GM13977 (cell line): ENCODE data around the gene PLXNB1.

ENCODE experiments used
- DNase-seq: peaks from one replicate; pipeline ENCODE4 v3.0.0; 2012; ENCODE audit warnings: low spot score
- in situ Hi-C: fragments of 300-500 bp; cut with MboI; formaldehyde crosslinking; loops from one replicate; pipeline ENCODE4 v1.12.0; 2022; ENCODE audit warnings: low sequenced_read_pairs, low pct_unique_long_range_greater_than_20kb, mixed read lengths, inconsistent platforms; ENCODE audit not compliant: unreplicated experiment
- TF ChIP-seq, protein P1 (sequence below): IDR thresholded peaks from 2 replicates; pipeline ENCODE4 v1.5.1; 2012; ENCODE audit warnings: mild to moderate bottlenecking, control low read depth; ENCODE audit not compliant: insufficient read depth; ENCODE audit errors: extremely low read depth, missing control alignments

The PLXNB1 gene

DNA sequence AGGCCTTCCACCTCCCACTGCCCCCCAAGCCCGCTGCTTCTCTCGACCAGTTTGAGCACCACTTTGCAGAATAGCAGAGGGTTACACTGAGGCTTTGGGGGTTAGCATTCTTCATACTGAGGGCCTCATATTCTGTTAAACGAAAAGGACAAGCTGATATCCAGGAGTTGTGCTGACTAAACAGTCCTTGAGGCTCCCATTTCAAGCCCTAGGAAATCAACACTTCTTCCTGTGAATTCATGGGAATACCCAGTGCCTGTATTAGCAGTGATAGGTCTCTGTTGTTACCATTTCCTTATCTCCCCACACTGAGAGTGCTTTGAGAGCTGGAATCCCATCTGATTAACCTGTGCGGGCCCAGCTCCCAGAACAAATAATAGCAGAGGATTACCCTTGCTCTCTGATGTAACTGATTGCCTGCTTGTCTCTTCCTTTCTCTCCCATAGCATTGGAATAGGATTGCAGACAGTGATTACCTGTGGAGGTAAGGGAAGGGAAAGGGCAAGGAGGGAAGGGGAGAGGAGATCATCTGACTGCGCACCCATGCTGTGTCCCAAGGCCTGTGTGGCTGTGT lies 56.9 kb downstream of the PLXNB1 start:
- DNase-seq = no peak
- in situ Hi-C loops = no loop called here
- TF ChIP-seq, protein P1, sequence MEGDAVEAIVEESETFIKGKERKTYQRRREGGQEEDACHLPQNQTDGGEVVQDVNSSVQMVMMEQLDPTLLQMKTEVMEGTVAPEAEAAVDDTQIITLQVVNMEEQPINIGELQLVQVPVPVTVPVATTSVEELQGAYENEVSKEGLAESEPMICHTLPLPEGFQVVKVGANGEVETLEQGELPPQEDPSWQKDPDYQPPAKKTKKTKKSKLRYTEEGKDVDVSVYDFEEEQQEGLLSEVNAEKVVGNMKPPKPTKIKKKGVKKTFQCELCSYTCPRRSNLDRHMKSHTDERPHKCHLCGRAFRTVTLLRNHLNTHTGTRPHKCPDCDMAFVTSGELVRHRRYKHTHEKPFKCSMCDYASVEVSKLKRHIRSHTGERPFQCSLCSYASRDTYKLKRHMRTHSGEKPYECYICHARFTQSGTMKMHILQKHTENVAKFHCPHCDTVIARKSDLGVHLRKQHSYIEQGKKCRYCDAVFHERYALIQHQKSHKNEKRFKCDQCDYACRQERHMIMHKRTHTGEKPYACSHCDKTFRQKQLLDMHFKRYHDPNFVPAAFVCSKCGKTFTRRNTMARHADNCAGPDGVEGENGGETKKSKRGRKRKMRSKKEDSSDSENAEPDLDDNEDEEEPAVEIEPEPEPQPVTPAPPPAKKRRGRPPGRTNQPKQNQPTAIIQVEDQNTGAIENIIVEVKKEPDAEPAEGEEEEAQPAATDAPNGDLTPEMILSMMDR = no peak

DNA sequence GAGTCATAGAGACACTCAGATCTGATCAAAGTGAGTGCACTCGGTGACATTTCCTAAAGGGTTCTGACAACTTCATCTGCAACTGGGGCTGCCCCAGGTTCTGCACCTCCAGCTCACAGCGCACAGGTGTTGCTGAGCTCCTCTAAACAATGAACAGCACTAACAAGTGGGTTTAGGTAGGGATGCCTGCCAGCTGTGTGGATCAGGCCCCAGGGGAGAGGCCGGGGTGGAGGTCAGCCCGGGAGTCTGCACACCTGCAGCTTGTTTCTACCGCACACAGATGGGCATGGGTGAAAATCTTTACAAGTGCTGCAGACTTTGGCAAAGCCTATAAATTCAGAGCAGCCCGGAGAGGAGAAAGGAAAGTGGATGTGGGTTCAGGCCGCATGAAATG lies 57.5 kb downstream of the PLXNB1 start:
- DNase-seq = no peak
- TF ChIP-seq, protein P1 = no peak
- in situ Hi-C loops = no loop called here

DNA sequence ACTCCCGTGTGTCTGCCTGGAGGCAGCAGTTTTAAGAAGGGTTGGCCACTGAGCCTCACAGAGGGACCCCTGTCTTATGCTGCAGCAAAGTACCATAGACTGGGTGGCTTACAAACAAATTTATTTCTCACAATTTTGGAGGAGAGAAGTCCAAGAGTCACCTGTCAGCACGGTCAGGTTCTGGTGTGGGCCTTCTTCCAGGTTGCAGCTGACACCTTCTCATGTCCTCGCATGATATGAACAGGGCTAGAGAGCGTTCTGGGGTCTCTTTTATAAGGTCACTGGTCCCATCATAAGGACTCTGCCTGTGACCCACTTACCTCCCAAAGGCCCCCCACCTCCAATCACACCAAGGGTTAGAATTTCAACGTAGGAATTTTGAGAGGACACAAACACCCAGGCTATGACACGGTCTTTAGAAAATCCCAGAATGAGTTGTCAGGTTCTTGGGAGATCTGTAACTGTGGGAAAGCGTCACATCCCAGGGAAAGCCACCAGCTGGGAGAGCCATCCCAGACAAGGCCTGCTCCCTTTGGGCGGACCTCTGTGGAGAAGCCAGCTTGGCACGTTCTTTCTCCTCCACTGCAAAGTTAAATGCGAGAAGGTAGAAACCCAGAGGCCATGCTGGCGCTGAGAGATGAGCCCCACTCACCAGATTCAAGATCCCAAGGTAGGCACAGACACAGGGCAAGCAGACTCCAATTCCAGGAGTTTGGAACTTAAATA lies 58.1 kb downstream of the PLXNB1 start, which contains the start of gene FBXW12:
TSS of gene FBXW12 (plus strand) at position 569 of the 726 bp plus-strand sequence. CDS start 549 bp downstream, outside the sequence.
- in situ Hi-C loops = no loop called here

DNA sequence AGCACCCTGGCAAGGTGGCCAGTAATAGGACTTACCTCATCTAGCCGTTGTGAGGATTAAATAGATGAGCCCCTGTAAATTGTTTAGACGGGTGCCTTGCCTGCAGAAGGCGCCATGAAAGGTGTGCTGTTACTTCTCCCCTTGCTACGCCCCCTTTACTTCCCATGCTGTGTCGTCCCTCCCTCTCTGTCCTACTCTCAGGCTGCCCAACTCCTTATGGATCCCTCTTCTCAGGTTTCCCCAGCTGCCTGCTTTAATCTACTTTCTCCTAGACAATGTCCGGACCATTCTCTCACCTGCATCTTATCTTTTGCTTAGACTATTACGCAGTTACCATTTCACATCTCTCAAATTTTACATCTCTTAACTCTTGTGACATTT lies 59.6 kb downstream of the PLXNB1 start:
- in situ Hi-C loops = no loop called here
- no peak for DNase-seq
- TF ChIP-seq, protein P1 = no peak

More for the DNA sequence above, 58.1 kb downstream of the PLXNB1 start, which contains the start of gene FBXW12:
- DNase-seq = no peak
- TF ChIP-seq, protein P1 = no peak

DNA sequence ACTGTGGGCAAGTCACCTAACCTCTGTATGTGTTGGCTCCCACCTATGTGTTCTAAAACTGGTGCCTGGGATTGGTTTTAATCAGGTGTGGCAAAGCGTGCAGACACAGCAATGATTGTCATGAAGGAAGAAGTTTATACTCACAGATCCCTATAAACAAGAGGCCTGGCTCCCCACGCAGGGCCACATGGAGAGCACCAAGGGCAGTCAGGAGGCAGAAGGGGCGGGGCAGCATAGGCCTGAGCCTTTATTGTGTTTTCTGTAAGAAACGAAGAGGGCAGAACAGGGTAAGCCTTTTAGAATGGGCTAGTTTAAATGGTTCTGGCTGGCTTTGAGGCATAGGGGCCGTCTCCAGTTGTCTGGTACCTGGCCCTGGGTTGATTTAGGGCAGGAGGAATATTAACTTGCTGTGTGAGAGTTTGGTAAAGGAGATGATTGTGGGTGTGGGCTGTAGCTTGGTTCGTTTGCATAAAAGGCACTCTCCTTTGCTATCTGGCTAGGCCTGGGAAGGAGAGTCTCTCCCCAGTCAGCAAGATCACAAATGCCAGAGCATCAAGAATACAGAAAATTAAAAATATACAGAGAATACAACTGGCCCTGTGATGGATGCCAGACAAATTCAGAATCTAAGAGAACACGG lies 60.1 kb downstream of the PLXNB1 start:
- in situ Hi-C loops = no loop called here
- TF ChIP-seq, protein P1 = no peak
- no peak for DNase-seq

DNA sequence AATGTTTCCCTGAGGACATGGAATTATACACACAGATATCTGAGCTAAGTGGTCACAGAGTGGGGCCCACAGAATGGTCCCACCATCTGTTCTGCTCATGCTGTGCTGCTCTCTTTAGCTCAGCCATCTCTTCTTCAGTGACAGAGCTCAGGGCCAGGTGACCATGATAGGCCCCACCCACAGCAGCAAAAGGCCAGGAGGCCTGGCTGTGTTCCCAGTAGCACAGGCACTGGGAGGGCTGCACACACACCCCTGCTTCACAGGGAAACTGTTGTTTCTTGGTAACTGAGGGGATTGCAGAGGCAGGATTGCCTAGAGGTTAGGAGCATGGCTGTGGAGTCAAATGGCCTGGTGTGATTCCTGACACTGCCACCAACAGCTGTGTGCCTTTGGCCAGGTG lies 62.7 kb downstream of the PLXNB1 start:
- DNase-seq = no peak
- TF ChIP-seq, protein P1 = no peak
- in situ Hi-C loops = no loop called here
